Fibroblast of skin of back (primary cell): ENCODE measurements around the gene CLCNKB.

Experiments
- DNase-seq: peaks from one replicate; pipeline ENCODE4 v3.0.0-alpha.2; 2013

Gene CLCNKB

GRCh38 chr1:16076031-16076864, 32.7 kb downstream of the CLCNKB start:
- DNase-seq: peak; percentile 94

GRCh38 chr1:16076865-16077238, 33.3 kb downstream of the CLCNKB start:
- peak; percentile 27 for DNase-seq

GRCh38 chr1:16077406-16078245, 34.0 kb downstream of the CLCNKB start:
- DNase-seq: no peak

- peak; percentile 68 for DNase-seq
These were observed 35.5 kb downstream of the CLCNKB start for GRCh38 chr1:16078925-16079656.

- no peak for DNase-seq
These were observed 37.0 kb downstream of the CLCNKB start for GRCh38 chr1:16080422-16081150.

GRCh38 chr1:16081636-16082035, 38.1 kb downstream of the CLCNKB start:
- no peak for DNase-seq

GRCh38 chr1:16082283-16083038, 38.9 kb downstream of the CLCNKB start:
- peak; percentile 53 for DNase-seq

- DNase-seq: no peak
These were observed 39.9 kb downstream of the CLCNKB start for GRCh38 chr1:16083486-16083885.

GRCh38 chr1:16085522-16085921, 41.9 kb downstream of the CLCNKB start:
- no peak for DNase-seq

- DNase-seq: no peak
These were observed 44.2 kb downstream of the CLCNKB start for GRCh38 chr1:16087733-16088132.

GRCh38 chr1:16088351-16088911, 44.8 kb downstream of the CLCNKB start:
- DNase-seq: no peak

GRCh38 chr1:16088996-16089395, 45.4 kb downstream of the CLCNKB start:
- DNase-seq: peak; percentile 36

- DNase-seq: no peak
These were observed 46.7 kb downstream of the CLCNKB start for GRCh38 chr1:16090076-16090826.

- DNase-seq: no peak
These were observed 47.7 kb downstream of the CLCNKB start for GRCh38 chr1:16091296-16091695.

- DNase-seq: no peak
These were observed 48.7 kb downstream of the CLCNKB start for GRCh38 chr1:16092097-16092922.

- DNase-seq: no peak
These were observed 49.4 kb downstream of the CLCNKB start for GRCh38 chr1:16092923-16093511.

GRCh38 chr1:16093611-16094010, 50.0 kb downstream of the CLCNKB start:
- no peak for DNase-seq

- DNase-seq: no peak
These were observed 51.0 kb downstream of the CLCNKB start for GRCh38 chr1:16094453-16095158.
